ENCODE data around the gene NMD3. TPM values are rescaled to one million over a fixed set of nuclear protein-coding genes. Genes with fewer than 3 reads are reported as not detected.

The NMD3 gene
- total and polyA plus RNA-seq, 2 of the 4 experiments (the other 2 are of a cell fraction), result 33.8 to 95.0 TPM

DNA sequence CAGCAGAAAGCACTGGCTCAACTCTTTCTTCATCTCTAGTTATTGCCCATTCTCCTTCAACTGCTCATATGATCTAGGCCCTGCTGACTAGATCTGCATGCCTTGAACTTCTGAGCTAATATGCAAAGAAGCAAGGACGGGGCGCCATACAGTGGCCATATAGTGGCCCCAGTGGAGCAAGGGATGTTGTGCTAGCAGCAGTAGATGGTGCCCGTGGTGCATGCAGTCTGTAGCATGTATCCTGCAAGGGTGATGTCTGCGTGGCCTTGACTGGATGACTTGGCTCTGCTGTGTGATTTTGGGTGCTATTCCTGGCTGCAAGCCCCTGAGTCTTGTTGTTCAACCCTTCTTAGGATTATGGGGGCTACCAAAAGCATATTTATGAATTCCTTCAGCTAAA, 12.2 kb upstream of the NMD3 start:
- ATAC-seq (ENCODE audit: low read depth) (no peak), DNase-seq (no peak)
- intact Hi-C loops (cut with micrococcal nuclease) (no loop called here), in situ Hi-C loops (cut with MboI; ENCODE audit: low sequenced_read_pairs) (no loop called here), dilution Hi-C loops (cut with HindIII; ENCODE audit: low sequenced_read_pairs, unreplicated experiment) (no loop called here)
- Histone ChIP-seq H2BK120ac (ENCODE audit: low read depth, low read length) (no peak overlapping the region), H3K36me3 (ENCODE audit: control insufficient read depth, insufficient read depth, low read length) (no peaks in the 10 kb centered on the region), H2AK9ac (replicated peaks; ENCODE audit: low read depth, low read length, poor library complexity) (no peak overlapping the region), H3K9ac (ENCODE audit: low read depth, low read length) (no peak overlapping the region), H4K91ac (ENCODE audit: insufficient read depth, low read depth, low read length) (no peak overlapping the region), H3K79me1 (ENCODE audit: low read depth in 1 of 2, low read length in 2 of 2) (no peaks in the 10 kb centered on the region), H3K4me3 (ENCODE audit: insufficient read depth, low read depth, low read length) (no peak overlapping the region), H3K4me1 (ENCODE audit: control insufficient read depth, insufficient read depth, low read length) (no peaks in the 10 kb centered on the region), H3K56ac (ENCODE audit: extremely low read depth, insufficient read depth, low read length) (no peak overlapping the region), H3K9me1 (ENCODE audit: insufficient read depth, low read length) (no peaks in the 10 kb centered on the region; the same call in 1 of the 2 replicates), H2AK5ac (ENCODE audit: low read depth, low read length) (no peak overlapping the region), H3K23ac (ENCODE audit: low read depth, low read length) (no peak overlapping the region), H2AFZ (replicated peaks; ENCODE audit: low read length, poor library complexity) (no peak overlapping the region), H3K4me2 (ENCODE audit: low read depth, low read length) (no peak overlapping the region), H2BK5ac (ENCODE audit: low read depth, low read length, poor library complexity, severe bottlenecking) (no peak overlapping the region), H3K18ac (ENCODE audit: low read depth, low read length) (no peak overlapping the region), H2BK15ac (ENCODE audit: low read depth, low read length) (no peak overlapping the region), H3K14ac (replicated peaks; ENCODE audit: low read depth, low read length) (no peak overlapping the region), H3K27me3 (ENCODE audit: control insufficient read depth, insufficient read depth, low read length) (0 out of 2 replicates have a peak, but pooled peaks cover 2% of the 10 kb centered on the region), H4K5ac (ENCODE audit: low read depth, low read length) (no peak overlapping the region), H3K9me3 (ENCODE audit: control insufficient read depth, insufficient read depth, low read length) (no peaks in the 10 kb centered on the region), H3K27ac (ENCODE audit: insufficient read depth, low read length) (no peak overlapping the region), H2BK20ac (ENCODE audit: low read depth, low read length) (no peak overlapping the region), H3K4ac (ENCODE audit: low read depth, low read length) (no peak overlapping the region), H4K20me1 (ENCODE audit: insufficient read depth, low read length) (no peaks in the 10 kb centered on the region), H4K8ac (ENCODE audit: low read depth in 2 of 2, low read length in 2 of 2) (no peak overlapping the region)
- ChIA-PET CTCF (no interaction called here), POLR2A (ENCODE audit: unreplicated experiment) (no interaction called here)
- BruUV-seq (replicated peaks), result no TSS peak
- WGBS, 2 experiments (ENCODE audit: extremely low coverage in 2 of 2, insufficient read length in 1 of 2), result no CpG with 5 or more reads among the region's 4 CpGs
- no peak for TF ChIP-seq MAZ (IDR thresholded peaks at IDR 0.05; ENCODE audit: borderline replicate concordance, low read depth, low read length)
- TF ChIP-seq FOS (IDR thresholded peaks at IDR 0.05; ENCODE audit: low read depth, low read length), result no peak
- TF ChIP-seq MXI1 (IDR thresholded peaks at IDR 0.05; ENCODE audit: borderline replicate concordance, low read depth, low read length), result no peak
- no peak for TF ChIP-seq CTCF (conservative IDR thresholded peaks at IDR 0.05; ENCODE audit: low read depth, low read length)
- no peak for TF ChIP-seq CHD1 (IDR thresholded peaks at IDR 0.05; ENCODE audit: low read depth, low read length)
- TF ChIP-seq BHLHE40 (IDR thresholded peaks at IDR 0.05; ENCODE audit: low read depth, low read length), result no peak
- TF ChIP-seq CEBPB (IDR thresholded peaks at IDR 0.05; ENCODE audit: low read depth, low read length), result no peak
